HepG2 (cell line): ENCODE data around the gene UQCC2. TPM values are rescaled to one million over a fixed set of nuclear protein-coding genes. Genes with fewer than 3 reads are reported as not detected.

ENCODE experiments used
- ATAC-seq: fragments of 200-7000 bp; cut with Tn5 transposase; 3 replicates; pipeline ENCODE4 v1.9.1; 2020; ENCODE audit warnings: mild to moderate bottlenecking, moderate library complexity
- BruUV-seq: library from RNA; stranded (reverse); fragments of 400-500 nt; replicated peaks from 2 replicates; lab custom pipeline; 2021; lab: Mats Ljungman, UMichigan
- CTCF ChIA-PET: fragments of 300-600 bp; formaldehyde crosslinking; extraction: SDS; loops from one replicate; lab custom pipeline; 2021; ENCODE audit warnings: low total read pairs, inconsistent platforms, low intra/inter-chr PET ratio; lab: Yijun Ruan, JAX
- POLR2A ChIA-PET: fragments of 350-600 bp; sonication (Branson Sonifier 250); formaldehyde crosslinking; loops from one replicate; lab custom pipeline; 2020; ENCODE audit warnings: antibody characterized with exemption, inconsistent platforms; lab: Yijun Ruan, JAX
- DNase-seq: peaks from one replicate; pipeline ENCODE4 v3.0.0-alpha.2; 2015; ENCODE audit warnings: low spot score
- FAIRE-seq: peaks from 3 replicates; lab custom pipeline; 2011; peaks lifted over from hg19 to GRCh38; lab: Jason Lieb, UNC
- H2AFZ ChIP-seq: one replicate; pipeline ENCODE4 v1.6.1; 2011; ENCODE audit warnings: low read length, inconsistent platforms
- H3K27ac ChIP-seq: fragments of 300-600 bp; 3 replicates; pipeline ENCODE4 v1.8.0; 2011; ENCODE audit warnings: mixed run types, mild to moderate bottlenecking, mixed read lengths, low read length, inconsistent platforms; ENCODE audit not compliant: insufficient read depth; ENCODE audit errors: extremely low read length
- H3K27me3 ChIP-seq, 2 experiments: fragments of 200-600 bp in 1 of 2; 2 replicates in 1 of 2; 3 replicates in 1 of 2; pipeline versions ENCODE4 v1.6.0 to v1.8.0; 2011; ENCODE audit warnings: low read length in 2 of 2, mild to moderate bottlenecking in 2 of 2, moderate library complexity in 2 of 2, inconsistent platforms in 1 of 2; ENCODE audit not compliant: insufficient read depth in 2 of 2, control insufficient read depth in 1 of 2
- H3K36me3 ChIP-seq, 2 experiments: fragments of 200-600 bp in 1 of 2; replicated peaks in 1 of 2; 2 replicates in 1 of 2; 3 replicates in 1 of 2; pipeline versions ENCODE4 v1.5.1 to v1.8.0; 2011; ENCODE audit warnings: low read length in 2 of 2, inconsistent platforms in 1 of 2; ENCODE audit not compliant: insufficient read depth in 2 of 2, control insufficient read depth in 1 of 2
- H3K4me1 ChIP-seq: 2 replicates; pipeline ENCODE4 v1.5.1; 2012; ENCODE audit warnings: low read length, inconsistent platforms; ENCODE audit not compliant: insufficient read depth
- H3K4me2 ChIP-seq: 2 replicates; pipeline ENCODE4 v1.6.0; 2011; ENCODE audit warnings: low read depth, low read length, inconsistent platforms
- H3K4me3 ChIP-seq, 3 experiments: fragments of 200-600 bp in 1 of 3; sonication (generic), shearing (Covaris generic) in 1 of 3; replicated peaks in 1 of 3; 2 replicates each; pipeline ENCODE4 v1.5.1; 2011 to 2016; ENCODE audit warnings: low read length in 3 of 3, inconsistent platforms in 2 of 3, low read depth in 2 of 3, mild to moderate bottlenecking in 2 of 3, control low read depth in 1 of 3, mixed read lengths in 1 of 3; ENCODE audit not compliant: insufficient read depth in 1 of 3
- H3K79me2 ChIP-seq: one replicate; pipeline ENCODE4 v1.6.1; 2011; ENCODE audit warnings: low read length, inconsistent platforms; ENCODE audit not compliant: insufficient read depth
- H3K9ac ChIP-seq: 2 replicates; pipeline ENCODE4 v1.6.0; 2011; ENCODE audit warnings: mild to moderate bottlenecking, low read depth, low read length, inconsistent platforms; ENCODE audit not compliant: insufficient read depth
- H3K9me3 ChIP-seq: 2 replicates; pipeline ENCODE4 v1.5.1; 2012; ENCODE audit warnings: mild to moderate bottlenecking, low read length
- H4K20me1 ChIP-seq: 2 replicates; pipeline ENCODE4 v1.6.0; 2011; ENCODE audit warnings: inconsistent platforms, mild to moderate bottlenecking, low read length, moderate library complexity; ENCODE audit not compliant: insufficient read depth
- CENPT ChIP-seq: sonication (generic); formaldehyde crosslinking; IDR thresholded peaks from 2 replicates; pipeline ENCODE4 v1.8.0; 2022; ENCODE audit warnings: low read depth, mild to moderate bottlenecking, moderate library complexity, missing genetic modification reagents
- MATR3 ChIP-seq: sonication (generic); formaldehyde crosslinking; IDR thresholded peaks from 2 replicates; pipeline ENCODE4 v1.4.0; 2020; ENCODE audit warnings: missing genetic modification reagents
- MTF1 ChIP-seq: sonication (generic); formaldehyde crosslinking; IDR thresholded peaks from 2 replicates; pipeline ENCODE4 v1.5.0; 2020; ENCODE audit warnings: missing genetic modification reagents
- NR2F1 ChIP-seq, 2 experiments: fragments of 450-650 bp in 1 of 2; formaldehyde crosslinking in 1 of 2; IDR thresholded peaks; 2 replicates each; pipeline versions ENCODE4 v1.5.0 to v1.6.1; 2016 to 2020; ENCODE audit warnings: mild to moderate bottlenecking in 1 of 2, missing compliant biosample characterization in 1 of 2, missing genetic modification reagents in 1 of 2, moderate library complexity in 1 of 2
- SATB2 ChIP-seq: sonication (generic); formaldehyde crosslinking; IDR thresholded peaks from 2 replicates; pipeline ENCODE4 v1.5.0; 2020; ENCODE audit warnings: missing genetic modification reagents
- ZNF225 ChIP-seq: sonication (generic); formaldehyde crosslinking; IDR thresholded peaks from 2 replicates; pipeline ENCODE4 v1.4.0; 2020; ENCODE audit warnings: mild to moderate bottlenecking, missing genetic modification reagents
- ZNF619 ChIP-seq: sonication (generic); formaldehyde crosslinking; IDR thresholded peaks from 2 replicates; pipeline ENCODE4 v1.4.0; 2020; ENCODE audit warnings: mild to moderate bottlenecking, missing genetic modification reagents
- ZNF747 ChIP-seq: sonication (generic); formaldehyde crosslinking; IDR thresholded peaks from 2 replicates; pipeline ENCODE4 v1.8.1; 2023; ENCODE audit warnings: missing genetic modification reagents, mild to moderate bottlenecking, borderline replicate concordance
- ZNF788 ChIP-seq: sonication (generic); formaldehyde crosslinking; IDR thresholded peaks from 2 replicates; pipeline ENCODE4 v1.5.0; 2020; ENCODE audit warnings: mild to moderate bottlenecking, missing genetic modification reagents, borderline replicate concordance
- WGBS: methylation state at CpG from one replicate; pipeline ENCODE4 v1.1.6; 2017; ENCODE audit warnings: low lambda C conversion rate; 5-methylcytosine and 5-hydroxymethylcytosine counted together
- in situ Hi-C: cut with HindIII; loops from 2 replicates; pipeline ENCODE4 v1.10.0; 2017; ENCODE audit warnings: low pct_unique_long_range_greater_than_20kb; ENCODE audit not compliant: extremely low pct_ligation_motif_present
- intact Hi-C: fragments of 100-400 bp; cut with micrococcal nuclease; formaldehyde crosslinking; loops from one replicate; pipeline ENCODE4 v1.10.0; 2022; ENCODE audit not compliant: unreplicated experiment
- polyA plus RNA-seq, 8 experiments: library from polyadenylated mRNA; depleted of rRNA in 3 of 8; stranded (reverse) in 7 of 8; unstranded in 1 of 8; fragments of >200 nt; fragmentation: Illumina TruSeq in 4 of 8; extraction: Trizol in 4 of 8; gene quantifications; 2 replicates each; pipeline versions ENCODE4 v1.2.1 to v1.2.3, GENCODE V29; 2011 to 2016; ENCODE audit warnings: low read depth in 4 of 8, missing spikeins in 1 of 8, mixed read lengths in 1 of 8; ENCODE audit not compliant: insufficient read depth in 1 of 8
- total RNA-seq, 5 experiments: library from RNA; depleted of rRNA; stranded (reverse); fragments of >200 nt; fragmentation: Illumina TruSeq; extraction: Trizol; gene quantifications; 2 replicates each; pipeline ENCODE4 v1.2.3, GENCODE V29; 2016; ENCODE audit warnings: low read depth in 1 of 5
- TF ChIP-seq, protein P1 (sequence below): sonication (generic); formaldehyde crosslinking; IDR thresholded peaks from 2 replicates; pipeline ENCODE4 v1.5.0; 2020; ENCODE audit warnings: mild to moderate bottlenecking, missing genetic modification reagents
- TF ChIP-seq, protein P2 (sequence below): sonication (generic); formaldehyde crosslinking; IDR thresholded peaks from 2 replicates; pipeline ENCODE4 v1.5.0; 2020; ENCODE audit warnings: mild to moderate bottlenecking, missing genetic modification reagents
- TF ChIP-seq, protein P3 (sequence below): IDR thresholded peaks from 2 replicates; pipeline ENCODE4 v1.6.1; 2016; ENCODE audit warnings: low read depth, control low read depth
- TF ChIP-seq, protein P4 (sequence below): IDR thresholded peaks from 2 replicates; pipeline ENCODE4 v1.6.1; 2016; ENCODE audit warnings: mild to moderate bottlenecking, missing biosample characterization, missing genetic modification reagents

UQCC2 gene
- total and polyA plus RNA-seq, 2 of the 13 experiments (the other 11 are each of a cell fraction or from before 2014, with no cell fraction given): 82.4 to 238 TPM

DNA sequence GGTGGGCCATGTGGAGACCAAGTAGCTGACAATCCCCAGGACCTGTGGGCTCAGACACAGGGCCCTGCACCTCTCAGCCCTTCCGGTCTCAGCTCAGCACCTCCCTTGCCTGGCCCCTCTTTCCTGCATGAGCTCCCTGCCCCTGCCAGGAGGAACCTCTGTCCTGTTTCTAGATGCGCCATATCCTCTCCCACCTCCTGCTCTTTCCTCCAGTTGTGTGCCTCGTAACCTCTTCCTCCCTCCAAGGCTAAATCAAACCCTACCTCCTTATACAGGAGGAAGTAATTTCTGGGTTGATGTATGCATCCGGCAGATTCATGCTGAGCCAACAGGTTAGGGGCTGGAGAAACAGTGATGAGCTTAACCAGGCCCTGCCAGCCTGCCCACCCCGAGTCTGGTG, 59.5 kb downstream of the UQCC2 start:
- CTCF ChIA-PET: no interaction called here

DNA sequence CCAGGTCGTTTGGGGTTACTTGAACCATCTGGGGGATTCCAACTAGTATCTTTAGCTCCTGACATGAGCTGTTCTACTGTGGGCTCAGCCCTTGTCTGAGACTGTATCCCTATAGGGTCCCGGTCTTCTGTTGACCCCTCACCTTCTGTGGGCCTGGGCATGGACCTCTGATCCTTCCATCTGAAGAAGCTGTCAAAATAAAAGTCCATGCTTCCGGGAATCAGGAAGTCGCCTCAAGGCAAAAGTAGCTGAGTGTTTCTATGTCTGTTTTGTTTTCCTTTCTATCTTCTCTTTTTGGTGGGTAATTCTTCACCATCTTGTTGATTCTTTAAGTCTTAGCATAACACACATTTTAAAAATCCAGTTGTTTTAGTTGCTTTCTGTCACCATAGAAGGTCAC, 60.1 kb downstream of the UQCC2 start:
- ChIA-PET CTCF (no interaction called here), POLR2A (no interaction called here)
- intact Hi-C loops (no loop called here), in situ Hi-C loops (no loop called here)
- H3K27ac ChIP-seq: no peak overlapping the region
- H3K9ac ChIP-seq: no peak overlapping the region
- no peak overlapping the region for H2AFZ ChIP-seq
- no peak for FAIRE-seq
- no peaks in the 10 kb centered on the region for H3K9me3 ChIP-seq
- H3K36me3 ChIP-seq: peaks cover 9 to 12% of the 10 kb centered on the region in 2 experiments
- no peaks in the 10 kb centered on the region for H3K79me2 ChIP-seq
- no peak overlapping the region for H3K4me3 ChIP-seq
- no peak for ATAC-seq
- no TSS peak for BruUV-seq
- no peak for DNase-seq
- H3K4me1 ChIP-seq: peaks cover 12% of the 10 kb centered on the region
- no peaks in the 10 kb centered on the region for H4K20me1 ChIP-seq
- H3K4me2 ChIP-seq: no peak overlapping the region
- H3K27me3 ChIP-seq: no peaks in the 10 kb centered on the region
- WGBS: 75% methylated on average over 4 of the region's 4 CpGs
- TF ChIP-seq, protein P1, sequence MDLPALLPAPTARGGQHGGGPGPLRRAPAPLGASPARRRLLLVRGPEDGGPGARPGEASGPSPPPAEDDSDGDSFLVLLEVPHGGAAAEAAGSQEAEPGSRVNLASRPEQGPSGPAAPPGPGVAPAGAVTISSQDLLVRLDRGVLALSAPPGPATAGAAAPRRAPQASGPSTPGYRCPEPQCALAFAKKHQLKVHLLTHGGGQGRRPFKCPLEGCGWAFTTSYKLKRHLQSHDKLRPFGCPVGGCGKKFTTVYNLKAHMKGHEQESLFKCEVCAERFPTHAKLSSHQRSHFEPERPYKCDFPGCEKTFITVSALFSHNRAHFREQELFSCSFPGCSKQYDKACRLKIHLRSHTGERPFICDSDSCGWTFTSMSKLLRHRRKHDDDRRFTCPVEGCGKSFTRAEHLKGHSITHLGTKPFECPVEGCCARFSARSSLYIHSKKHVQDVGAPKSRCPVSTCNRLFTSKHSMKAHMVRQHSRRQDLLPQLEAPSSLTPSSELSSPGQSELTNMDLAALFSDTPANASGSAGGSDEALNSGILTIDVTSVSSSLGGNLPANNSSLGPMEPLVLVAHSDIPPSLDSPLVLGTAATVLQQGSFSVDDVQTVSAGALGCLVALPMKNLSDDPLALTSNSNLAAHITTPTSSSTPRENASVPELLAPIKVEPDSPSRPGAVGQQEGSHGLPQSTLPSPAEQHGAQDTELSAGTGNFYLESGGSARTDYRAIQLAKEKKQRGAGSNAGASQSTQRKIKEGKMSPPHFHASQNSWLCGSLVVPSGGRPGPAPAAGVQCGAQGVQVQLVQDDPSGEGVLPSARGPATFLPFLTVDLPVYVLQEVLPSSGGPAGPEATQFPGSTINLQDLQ (CRISPR knock-in tag): no peak
- TF ChIP-seq ZNF788 (CRISPR knock-in tag): no peak
- TF ChIP-seq MATR3 (CRISPR knock-in tag): no peak
- no peak for TF ChIP-seq ZNF619
- TF ChIP-seq, protein P2, sequence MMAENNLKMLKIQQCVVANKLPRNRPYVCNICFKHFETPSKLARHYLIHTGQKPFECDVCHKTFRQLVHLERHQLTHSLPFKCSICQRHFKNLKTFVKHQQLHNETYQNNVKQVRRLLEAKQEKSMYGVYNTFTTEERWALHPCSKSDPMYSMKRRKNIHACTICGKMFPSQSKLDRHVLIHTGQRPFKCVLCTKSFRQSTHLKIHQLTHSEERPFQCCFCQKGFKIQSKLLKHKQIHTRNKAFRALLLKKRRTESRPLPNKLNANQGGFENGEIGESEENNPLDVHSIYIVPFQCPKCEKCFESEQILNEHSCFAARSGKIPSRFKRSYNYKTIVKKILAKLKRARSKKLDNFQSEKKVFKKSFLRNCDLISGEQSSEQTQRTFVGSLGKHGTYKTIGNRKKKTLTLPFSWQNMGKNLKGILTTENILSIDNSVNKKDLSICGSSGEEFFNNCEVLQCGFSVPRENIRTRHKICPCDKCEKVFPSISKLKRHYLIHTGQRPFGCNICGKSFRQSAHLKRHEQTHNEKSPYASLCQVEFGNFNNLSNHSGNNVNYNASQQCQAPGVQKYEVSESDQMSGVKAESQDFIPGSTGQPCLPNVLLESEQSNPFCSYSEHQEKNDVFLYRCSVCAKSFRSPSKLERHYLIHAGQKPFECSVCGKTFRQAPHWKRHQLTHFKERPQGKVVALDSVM (CRISPR knock-in tag): no peak
- TF ChIP-seq, protein P3, sequence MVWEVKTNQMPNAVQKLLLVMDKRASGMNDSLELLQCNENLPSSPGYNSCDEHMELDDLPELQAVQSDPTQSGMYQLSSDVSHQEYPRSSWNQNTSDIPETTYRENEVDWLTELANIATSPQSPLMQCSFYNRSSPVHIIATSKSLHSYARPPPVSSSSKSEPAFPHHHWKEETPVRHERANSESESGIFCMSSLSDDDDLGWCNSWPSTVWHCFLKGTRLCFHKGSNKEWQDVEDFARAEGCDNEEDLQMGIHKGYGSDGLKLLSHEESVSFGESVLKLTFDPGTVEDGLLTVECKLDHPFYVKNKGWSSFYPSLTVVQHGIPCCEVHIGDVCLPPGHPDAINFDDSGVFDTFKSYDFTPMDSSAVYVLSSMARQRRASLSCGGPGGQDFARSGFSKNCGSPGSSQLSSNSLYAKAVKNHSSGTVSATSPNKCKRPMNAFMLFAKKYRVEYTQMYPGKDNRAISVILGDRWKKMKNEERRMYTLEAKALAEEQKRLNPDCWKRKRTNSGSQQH (CRISPR knock-in tag): no peak
- no peak for TF ChIP-seq ZNF747
- TF ChIP-seq, protein P4, sequence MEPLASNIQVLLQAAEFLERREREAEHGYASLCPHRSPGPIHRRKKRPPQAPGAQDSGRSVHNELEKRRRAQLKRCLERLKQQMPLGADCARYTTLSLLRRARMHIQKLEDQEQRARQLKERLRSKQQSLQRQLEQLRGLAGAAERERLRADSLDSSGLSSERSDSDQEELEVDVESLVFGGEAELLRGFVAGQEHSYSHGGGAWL (CRISPR knock-in tag): no peak
- TF ChIP-seq NR2F1 (CRISPR knock-in tag; IDR thresholded peaks at IDR 0.05): no peak
- TF ChIP-seq ZNF225 (CRISPR knock-in tag): no peak
- TF ChIP-seq SATB2 (CRISPR knock-in tag): no peak
- no peak for TF ChIP-seq MTF1 (CRISPR knock-in tag)

More for the DNA sequence above, 59.5 kb downstream of the UQCC2 start:
- Histone ChIP-seq H3K27me3 (no peaks in the 10 kb centered on the region), H3K36me3 (peaks cover 8 to 12% of the 10 kb centered on the region in 2 experiments), H3K4me3 (no peak overlapping the region)
- POLR2A ChIA-PET: no interaction called here
- no peak for TF ChIP-seq CENPT (CRISPR knock-in tag)
- TF ChIP-seq, all 625 proteins: peak for 0
- Histone ChIP-seq H2AFZ (no peak overlapping the region), H4K20me1 (no peaks in the 10 kb centered on the region), H3K4me2 (no peak overlapping the region), H3K9ac (no peak overlapping the region), H3K27ac (no peak overlapping the region), H3K79me2 (no peaks in the 10 kb centered on the region), H3K9me3 (no peaks in the 10 kb centered on the region), H3K4me1 (peaks cover 6% of the 10 kb centered on the region)
- DNase-seq: no peak
- no TSS peak for BruUV-seq
- 91% methylated on average over 5 of the region's 5 CpGs for WGBS
- no peak for FAIRE-seq
- no peak for ATAC-seq
- in situ Hi-C loops (no loop called here), intact Hi-C loops (no loop called here)
